Heart right ventricle (tissue), 16 donors: Measurements from ENCODE around the gene SPG11. TPM values are rescaled to one million over a fixed set of nuclear protein-coding genes. Genes with fewer than 3 reads are reported as not detected.

Experiments
- ATAC-seq, 8 donors: fragments of 200-7000 bp; cut with Tn5 transposase; one replicate each; pipeline ENCODE4 v1.9.1; 2020; ENCODE audit warnings: mild to moderate bottlenecking in 8 of 8, moderate library complexity in 8 of 8, moderate number of reproducible peaks in 1 of 8
- DNase-seq, 2 donors: peaks; one replicate each; pipeline ENCODE4 v3.0.0-alpha.2; 2020
- H3K27ac ChIP-seq, 10 donors: fragments of 200-600 bp; sonication (generic) in 2 of 10; one replicate each; pipeline versions ENCODE4 v1.5.0 to v1.8.0; 2020 to 2022; ENCODE audit warnings: mild to moderate bottlenecking in 3 of 10
- H3K27me3 ChIP-seq, 7 donors: fragments of 200-600 bp; one replicate each; pipeline ENCODE4 v1.8.0; 2021 to 2022; ENCODE audit warnings: mild to moderate bottlenecking in 2 of 7
- H3K36me3 ChIP-seq, 9 donors: fragments of 200-600 bp; sonication (generic) in 1 of 9; one replicate each; pipeline versions ENCODE4 v1.5.0 to v1.8.0; 2020 to 2022; ENCODE audit warnings: mild to moderate bottlenecking in 2 of 9
- H3K4me1 ChIP-seq, 9 donors: fragments of 200-600 bp; sonication (generic) in 1 of 9; one replicate each; pipeline versions ENCODE4 v1.5.0 to v1.8.0; 2020 to 2022; ENCODE audit warnings: mild to moderate bottlenecking in 4 of 9
- H3K4me3 ChIP-seq, 10 donors: fragments of 200-600 bp; sonication (generic) in 2 of 10; one replicate each; pipeline versions ENCODE4 v1.5.0 to v1.8.0; 2020 to 2022; ENCODE audit warnings: mild to moderate bottlenecking in 7 of 10, moderate library complexity in 2 of 10
- H3K9me3 ChIP-seq, 11 donors: fragments of 200-600 bp in 10 of 11; sonication (generic) in 2 of 11; one replicate each; pipeline versions ENCODE4 v1.5.0 to v1.8.0; 2013 to 2022; ENCODE audit warnings: mild to moderate bottlenecking in 2 of 11, control low read depth in 1 of 11, moderate library complexity in 1 of 11
- WGBS, 2 donors: extraction: QIAGEN DNeasy Blood & Tissue Kit; methylation state at CpG; one replicate each; pipeline ENCODE4 v1.1.7; 2013; ENCODE audit warnings: inconsistent platforms in 1 of 2; 5-methylcytosine and 5-hydroxymethylcytosine counted together
- intact Hi-C, 10 donors: fragments of 100-400 bp; cut with DNase I; formaldehyde crosslinking; loops; one replicate each; pipeline versions ENCODE4 v1.11.1 to v1.14.2; 2022
- polyA plus RNA-seq, 2 donors: library from polyadenylated mRNA; stranded (reverse); fragments of 200-250 nt; gene quantifications; one replicate each; pipeline ENCODE4 v1.2.3, GENCODE V29; 2013
- total RNA-seq, 10 donors: library from RNA; stranded (reverse); fragmentation: NEBNext Ultra II Directional in 3 of 10; extraction: Animal tissue kit (Norgen Biotek cat#: 25700) in 3 of 10; gene quantifications; one replicate each; pipeline versions ENCODE4 v1.2.1 to v1.2.4, GENCODE V29; 2021 to 2023
- TF ChIP-seq, protein P1 (sequence below), 9 donors: fragments of 200-600 bp; sonication (generic) in 2 of 9; IDR thresholded peaks; one replicate each; pipeline versions ENCODE4 v1.5.0 to v1.8.0; 2021 to 2022; ENCODE audit warnings: antibody characterized with exemption in 9 of 9, mild to moderate bottlenecking in 5 of 9, moderate library complexity in 1 of 9
- donor health status: Arrhythmogenic right ventricular cardiomyopathy.
- donor health status: ischemic (EF 13 %, LVEDD 7.1; RV severe dilation, severe dysfunction).
- donor health status: healthy with polysubstance abuse.
- donor health status: DM: no; HTN: yes; CAD: no.
- donor health status: DM: no; HTN: no; CAD: no.
- donor health status: ischemic (EF 25% LVEDD 6.9; RV normal size, moderate dysfunction).
- donor health status: ischemic (EF 25% LVEDD 5.7; RV mildly dilated, moderate dysfunction).
- donor health status: healthy.
- donor health status: DM: yes; HTN: yes; CAD: no.
- donor health status: Ischemic cardiomyopathy.
- donor health status: ischemic (EF 35%, LVEDD 5.7; RV mildly dilated, moderate dysfunction).
- donor health status: nonischemic (EF 11% LVEDD 7.7; RV severe dilation, severe dysfunction).
- donor health status: DM: yes; HTN: yes; CAD: no.
- donor health status: PGD.
- donor health status: ischemic (EF 29% LVEDD 5.4; RV normal size, mild dysfunction).
- donor health status: nonischemic (EF 23%, LVEDD 6.1; RV moderate dilation, normal function).

Gene SPG11
- total and polyA plus RNA-seq, 12 donors: 17.4 to 63.4 (median 50.4) TPM

DNA sequence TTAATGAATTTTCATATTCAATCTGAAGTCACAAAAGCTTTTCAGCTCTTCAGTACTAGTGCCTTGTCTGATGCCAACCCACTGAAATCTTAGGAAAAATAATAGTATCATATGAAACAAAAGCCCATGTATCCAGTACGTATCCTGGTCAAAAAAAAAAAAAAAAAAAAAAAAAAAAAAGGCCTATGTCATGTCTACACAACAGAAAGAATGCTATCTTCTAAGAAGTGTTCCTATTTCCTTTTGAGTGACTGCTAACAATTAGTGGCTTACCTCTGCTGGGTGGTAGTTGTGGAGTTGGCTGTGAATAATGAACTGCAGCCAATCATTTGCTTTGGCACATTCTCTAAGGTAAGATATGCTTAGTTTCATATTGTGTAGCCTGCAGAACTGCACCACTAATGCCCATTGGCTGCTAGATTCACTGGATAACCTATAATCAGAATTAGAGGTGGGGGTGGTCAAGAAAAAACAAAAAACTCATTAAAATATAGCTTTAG lies 66.9 kb downstream of the SPG11 start:
- Histone ChIP-seq H3K27ac (no peak overlapping the region), H3K4me3 (no peak overlapping the region), H3K9me3 (no peaks in the 10 kb centered on the region), H3K27me3 (no peaks in the 10 kb centered on the region), H3K36me3 (peaks cover 0 to 100% (median 76%) of the 10 kb centered on the region in 9 donors), H3K4me1 (peaks cover 0 to 4% (median 0%) of the 10 kb centered on the region in 9 donors)
- ATAC-seq (no peak), DNase-seq (no peak)
- TF ChIP-seq, protein P1, sequence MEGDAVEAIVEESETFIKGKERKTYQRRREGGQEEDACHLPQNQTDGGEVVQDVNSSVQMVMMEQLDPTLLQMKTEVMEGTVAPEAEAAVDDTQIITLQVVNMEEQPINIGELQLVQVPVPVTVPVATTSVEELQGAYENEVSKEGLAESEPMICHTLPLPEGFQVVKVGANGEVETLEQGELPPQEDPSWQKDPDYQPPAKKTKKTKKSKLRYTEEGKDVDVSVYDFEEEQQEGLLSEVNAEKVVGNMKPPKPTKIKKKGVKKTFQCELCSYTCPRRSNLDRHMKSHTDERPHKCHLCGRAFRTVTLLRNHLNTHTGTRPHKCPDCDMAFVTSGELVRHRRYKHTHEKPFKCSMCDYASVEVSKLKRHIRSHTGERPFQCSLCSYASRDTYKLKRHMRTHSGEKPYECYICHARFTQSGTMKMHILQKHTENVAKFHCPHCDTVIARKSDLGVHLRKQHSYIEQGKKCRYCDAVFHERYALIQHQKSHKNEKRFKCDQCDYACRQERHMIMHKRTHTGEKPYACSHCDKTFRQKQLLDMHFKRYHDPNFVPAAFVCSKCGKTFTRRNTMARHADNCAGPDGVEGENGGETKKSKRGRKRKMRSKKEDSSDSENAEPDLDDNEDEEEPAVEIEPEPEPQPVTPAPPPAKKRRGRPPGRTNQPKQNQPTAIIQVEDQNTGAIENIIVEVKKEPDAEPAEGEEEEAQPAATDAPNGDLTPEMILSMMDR (IDR thresholded peaks at IDR 0.05): no peak
- 53 to 73% methylated on average over 1 of the region's 1 CpG for WGBS, 2 donors
- intact Hi-C loops: no loop called here

DNA sequence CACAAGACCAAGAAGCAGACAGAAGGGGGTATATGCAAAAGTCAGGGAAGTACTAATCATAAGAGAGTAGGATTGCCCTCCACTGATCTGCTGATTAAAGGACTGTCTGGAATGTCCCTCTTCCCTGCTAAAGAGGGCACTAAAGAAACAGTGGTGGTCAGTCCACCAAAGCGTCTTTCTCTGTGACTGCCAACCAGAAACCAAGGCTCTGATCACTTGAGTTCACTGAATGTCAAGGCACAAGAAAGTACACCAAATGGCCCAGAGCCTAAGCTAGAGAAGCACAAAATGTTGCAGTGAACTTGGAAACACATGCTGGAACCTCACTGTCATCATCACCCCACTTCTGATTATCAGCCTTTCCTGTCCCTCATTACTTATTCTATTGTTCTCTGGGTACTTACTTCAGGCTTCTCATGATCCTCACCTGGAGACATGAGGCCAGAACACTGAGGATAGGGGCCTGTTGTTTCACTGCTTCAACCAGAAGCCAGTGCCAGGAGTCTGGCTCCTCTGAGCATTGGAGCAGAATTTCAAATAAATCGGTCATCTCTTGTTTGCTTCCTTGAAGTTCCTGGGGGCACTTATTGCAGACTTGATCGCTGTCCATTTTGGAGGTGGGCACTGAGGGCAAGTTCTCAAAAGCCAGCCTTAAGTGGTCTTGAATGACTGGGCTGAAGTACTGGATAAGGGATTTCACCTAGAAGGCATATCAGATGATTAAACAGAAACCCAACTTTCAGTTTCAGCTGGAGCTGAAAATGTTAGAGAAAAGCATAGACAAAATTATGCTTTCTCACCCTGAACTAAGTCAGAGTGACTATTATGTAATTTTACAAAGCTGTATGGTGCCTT lies 67.6 kb downstream of the SPG11 start:
- Histone ChIP-seq H3K9me3 (no peaks in the 10 kb centered on the region), H3K4me1 (peaks cover 0 to 4% (median 0%) of the 10 kb centered on the region in 9 donors), H3K4me3 (no peak overlapping the region), H3K27me3 (no peaks in the 10 kb centered on the region), H3K36me3 (peaks cover 0 to 100% (median 73%) of the 10 kb centered on the region in 9 donors), H3K27ac (no peak overlapping the region)
- DNase-seq: no peak
- 96 to 97% methylated on average over 3 of the region's 3 CpGs for WGBS, 2 donors
- intact Hi-C loops: no loop called here
- no peak for ATAC-seq
- TF ChIP-seq, protein P1 (IDR thresholded peaks at IDR 0.05): no peak

GRCh38 chr15:44595246-44595645 lies 68.2 kb downstream of the SPG11 start:
- ATAC-seq: no peak

DNA sequence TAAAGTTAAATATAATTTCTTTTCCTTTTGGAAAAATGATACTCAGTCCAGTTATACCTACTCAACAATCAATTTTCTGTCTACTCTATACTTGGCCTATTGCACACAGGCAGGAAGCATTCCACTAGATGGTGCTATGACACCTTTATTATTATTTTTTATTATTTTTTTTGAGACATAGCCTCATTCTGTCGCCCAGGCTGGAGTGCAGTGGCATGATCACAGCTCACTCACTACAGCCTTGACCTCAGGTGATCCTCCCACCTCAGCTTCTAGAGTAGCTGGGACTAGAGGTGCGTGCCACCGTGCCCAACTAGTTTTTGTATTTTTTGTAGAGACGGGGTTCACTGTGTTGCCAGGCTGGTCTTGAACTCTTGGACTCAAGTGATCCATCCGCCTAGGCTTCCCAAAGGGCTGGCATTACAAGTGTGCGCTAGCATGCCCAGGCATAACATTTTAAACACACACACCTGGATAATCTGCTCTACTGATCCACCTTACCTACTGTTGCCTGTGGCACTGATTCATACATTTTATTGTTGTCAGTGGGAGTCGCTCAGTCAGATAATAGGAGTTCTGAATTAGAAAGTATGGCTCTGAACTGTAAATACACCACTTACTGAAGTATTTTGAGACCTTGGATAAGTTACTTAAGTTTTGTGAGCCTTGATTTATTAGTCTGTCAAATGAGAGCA lies 70.3 kb downstream of the SPG11 start:
- Histone ChIP-seq H3K36me3 (peaks cover 0 to 100% (median 81%) of the 10 kb centered on the region in 9 donors), H3K4me3 (no peak overlapping the region), H3K9me3 (no peaks in the 10 kb centered on the region), H3K27me3 (no peaks in the 10 kb centered on the region), H3K4me1 (peaks cover 0 to 4% (median 0%) of the 10 kb centered on the region in 9 donors), H3K27ac (no peak overlapping the region)
- intact Hi-C loops: loop anchor here in 1 of 10 donors (5.0 kb wide), 1 partner anchor 194 kb away; no protein-coding TSS in a partner anchor
- DNase-seq: no peak
- TF ChIP-seq, protein P1 (IDR thresholded peaks at IDR 0.05): peak in 7 of 9 donors; percentile 23 to 53 (median 46)
- ATAC-seq: peak in 1 of 8 donors; percentile 37
- WGBS, 2 donors: 84 to 89% methylated on average over 7 of the region's 7 CpGs

More at GRCh38 chr15:44595246-44595645, 68.2 kb downstream of the SPG11 start:
- WGBS, 2 donors: 59 to 74% methylated on average over 1 of the region's 1 CpG
- H3K4me3 ChIP-seq: no peak overlapping the region
- H3K36me3 ChIP-seq: peaks cover 0 to 100% (median 70%) of the 10 kb centered on the region in 9 donors
- no peak for DNase-seq
- H3K4me1 ChIP-seq: peaks cover 0 to 4% (median 0%) of the 10 kb centered on the region in 9 donors
- H3K27ac ChIP-seq: no peak overlapping the region
- intact Hi-C loops: no loop called here
- H3K9me3 ChIP-seq: no peaks in the 10 kb centered on the region
- TF ChIP-seq, protein P1 (IDR thresholded peaks at IDR 0.05): no peak
- H3K27me3 ChIP-seq: no peaks in the 10 kb centered on the region
